ENCODE results near the gene VWF.

DNA sequence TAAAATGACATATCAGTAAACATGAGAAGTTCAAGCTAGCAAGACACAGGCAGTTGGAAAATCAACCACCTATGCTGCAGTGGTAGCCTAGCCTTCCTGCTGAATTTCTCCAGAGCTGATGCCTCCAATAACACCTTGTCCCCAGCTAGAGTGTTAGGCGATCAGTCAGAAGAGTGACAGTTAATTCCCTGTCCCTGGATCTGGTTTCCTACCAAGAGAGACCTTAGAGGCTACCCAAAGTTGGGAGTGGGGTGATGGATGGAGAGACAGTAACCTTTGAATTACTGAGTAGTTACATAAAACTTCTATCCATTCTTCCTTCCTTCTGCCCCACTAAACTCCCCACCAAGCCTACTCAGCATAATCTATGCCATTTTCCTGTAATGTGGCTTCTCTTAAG is 177.5 kb downstream of the VWF start:
- TF ChIP-seq, protein P1, sequence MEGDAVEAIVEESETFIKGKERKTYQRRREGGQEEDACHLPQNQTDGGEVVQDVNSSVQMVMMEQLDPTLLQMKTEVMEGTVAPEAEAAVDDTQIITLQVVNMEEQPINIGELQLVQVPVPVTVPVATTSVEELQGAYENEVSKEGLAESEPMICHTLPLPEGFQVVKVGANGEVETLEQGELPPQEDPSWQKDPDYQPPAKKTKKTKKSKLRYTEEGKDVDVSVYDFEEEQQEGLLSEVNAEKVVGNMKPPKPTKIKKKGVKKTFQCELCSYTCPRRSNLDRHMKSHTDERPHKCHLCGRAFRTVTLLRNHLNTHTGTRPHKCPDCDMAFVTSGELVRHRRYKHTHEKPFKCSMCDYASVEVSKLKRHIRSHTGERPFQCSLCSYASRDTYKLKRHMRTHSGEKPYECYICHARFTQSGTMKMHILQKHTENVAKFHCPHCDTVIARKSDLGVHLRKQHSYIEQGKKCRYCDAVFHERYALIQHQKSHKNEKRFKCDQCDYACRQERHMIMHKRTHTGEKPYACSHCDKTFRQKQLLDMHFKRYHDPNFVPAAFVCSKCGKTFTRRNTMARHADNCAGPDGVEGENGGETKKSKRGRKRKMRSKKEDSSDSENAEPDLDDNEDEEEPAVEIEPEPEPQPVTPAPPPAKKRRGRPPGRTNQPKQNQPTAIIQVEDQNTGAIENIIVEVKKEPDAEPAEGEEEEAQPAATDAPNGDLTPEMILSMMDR (IDR thresholded peaks at IDR 0.05): no peak
- TF ChIP-seq POLR2A (IDR thresholded peaks at IDR 0.05; ENCODE audit: low read depth): no peak
